ENCODE data around the gene CDC7. TPM values are rescaled to one million over a fixed set of nuclear protein-coding genes. Genes with fewer than 3 reads are reported as not detected.

The CDC7 gene
- total RNA-seq, 1 donor from 2014 or later: 0.95 TPM

DNA sequence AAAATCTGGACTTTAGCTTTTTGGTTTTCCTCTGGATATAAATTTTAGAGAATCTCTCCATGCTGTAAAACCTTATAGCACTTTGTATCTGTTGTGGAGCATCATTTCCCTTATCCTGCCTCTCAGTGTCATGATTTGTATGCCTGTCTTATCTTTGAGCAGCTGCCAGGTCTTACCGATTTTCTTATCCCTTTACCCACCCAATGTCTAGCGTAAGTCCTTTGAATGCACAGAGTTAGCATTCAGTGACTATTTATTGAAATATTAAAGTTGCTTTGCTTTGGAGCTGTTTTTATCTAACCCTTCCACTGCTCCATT, 37.3 kb downstream of the CDC7 start:
- ATAC-seq (no peak), DNase-seq (ENCODE audit: missing footprints) (no peak)
- intact Hi-C loops (cut with DNase I): no loop called here

DNA sequence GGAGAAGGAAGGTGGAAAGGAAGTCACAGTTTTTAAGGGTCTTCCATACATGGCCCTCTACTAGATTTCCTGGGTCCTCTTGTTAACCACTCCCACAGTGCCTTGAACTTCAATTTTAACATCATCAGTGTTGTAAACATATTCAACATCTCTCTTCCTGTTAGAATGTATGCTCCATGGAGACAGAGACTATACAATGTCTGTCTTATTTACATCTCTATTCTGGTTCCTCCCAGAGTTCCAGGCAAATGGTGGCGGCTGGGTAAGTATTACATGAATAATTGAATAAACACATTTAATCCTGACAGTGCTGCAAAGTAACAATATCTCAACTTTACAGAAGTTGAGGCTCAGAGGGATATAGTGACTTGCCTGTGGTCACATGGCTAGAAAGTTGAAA, 40.3 kb downstream of the CDC7 start:
- DNase-seq (ENCODE audit: missing footprints) (no peak), ATAC-seq (no peak)
- intact Hi-C loops (cut with DNase I): no loop called here

DNA sequence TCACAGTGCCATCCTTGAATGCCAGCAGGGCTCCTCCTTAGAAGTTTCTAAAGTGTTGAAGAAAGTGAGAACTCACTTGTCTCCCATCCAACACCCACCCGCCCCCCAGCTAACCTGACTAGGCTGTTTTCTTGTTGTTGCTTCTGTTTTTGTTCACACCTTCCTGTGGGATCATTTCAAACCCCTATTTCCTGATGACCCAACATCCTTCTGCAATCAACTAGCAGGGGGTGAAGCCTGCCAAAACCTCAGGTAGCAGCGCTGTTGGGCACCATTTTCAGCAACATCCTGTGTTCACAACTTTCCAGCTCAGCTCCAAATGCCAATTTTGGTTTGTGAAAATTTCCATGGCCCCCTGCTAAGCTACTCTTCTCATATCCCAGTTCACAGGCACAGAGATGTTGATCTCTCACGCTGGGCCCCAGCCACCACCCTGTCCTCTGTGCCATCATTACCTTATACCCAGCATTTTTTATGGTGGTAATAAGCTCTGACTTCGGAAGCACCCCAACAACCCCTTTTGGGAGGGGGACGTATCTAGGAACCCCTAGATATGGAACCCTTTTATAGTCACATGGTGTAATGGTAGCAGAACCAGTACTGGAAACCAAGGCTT, 41.4 kb downstream of the CDC7 start:
- DNase-seq (ENCODE audit: missing footprints) (no peak), ATAC-seq (no peak)
- intact Hi-C loops (cut with DNase I): no loop called here

DNA sequence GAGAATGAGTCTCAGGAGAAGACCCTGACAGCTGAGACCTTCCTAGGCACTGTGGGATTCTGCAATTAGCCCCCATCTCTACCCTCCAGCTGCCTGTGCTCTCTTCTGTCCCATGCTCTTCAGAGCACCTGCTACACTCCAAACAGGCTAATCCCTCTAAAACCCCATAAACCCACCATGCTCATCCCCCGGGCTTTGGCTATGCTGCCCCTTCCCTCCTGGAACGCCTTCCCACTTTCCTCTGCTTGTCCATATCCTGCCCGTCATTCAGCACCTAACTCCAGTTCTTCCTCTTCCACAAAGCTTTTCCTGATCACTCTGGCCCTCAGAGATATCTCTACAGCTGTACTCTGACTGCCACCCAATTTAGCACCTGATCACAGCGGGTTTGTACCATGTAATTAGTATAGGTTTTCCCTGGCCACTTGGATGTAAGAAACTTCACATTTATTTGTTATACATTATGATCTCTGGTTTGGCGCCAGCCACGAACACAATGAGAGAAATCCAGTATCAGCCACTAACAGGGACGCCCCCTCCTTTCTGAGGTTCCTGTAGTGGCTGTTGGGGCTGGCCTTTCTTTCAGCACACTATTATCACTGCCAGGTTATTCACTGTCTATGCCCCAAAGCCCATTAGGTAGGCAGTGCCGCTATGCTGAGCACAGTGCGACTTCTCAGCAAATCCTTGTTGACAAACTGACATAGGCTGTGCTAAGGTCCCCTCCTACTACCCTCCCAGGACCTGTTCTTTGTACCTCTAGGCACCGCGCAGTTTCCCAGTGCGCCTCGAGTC, 45.1 kb downstream of the CDC7 start:
- DNase-seq (ENCODE audit: missing footprints) (no peak), ATAC-seq (no peak)
- intact Hi-C loops (cut with DNase I): no loop called here

DNA sequence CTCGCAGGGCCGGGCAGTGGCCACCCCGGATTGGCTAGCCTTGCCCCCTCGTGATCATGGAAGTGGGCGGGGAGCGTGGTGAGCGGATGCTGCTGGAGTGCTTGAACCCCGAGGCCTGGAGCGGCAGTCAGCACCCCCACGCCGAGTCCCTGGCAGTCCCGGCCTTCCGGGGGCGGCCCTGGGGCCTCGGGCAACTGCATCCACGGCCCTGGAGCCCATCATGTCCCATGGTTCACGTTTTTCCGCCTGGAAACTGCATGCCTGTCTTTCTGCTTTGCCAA, 45.6 kb downstream of the CDC7 start:
- DNase-seq (ENCODE audit: missing footprints): no peak
- intact Hi-C loops (cut with DNase I): no loop called here
- no peak for ATAC-seq

DNA sequence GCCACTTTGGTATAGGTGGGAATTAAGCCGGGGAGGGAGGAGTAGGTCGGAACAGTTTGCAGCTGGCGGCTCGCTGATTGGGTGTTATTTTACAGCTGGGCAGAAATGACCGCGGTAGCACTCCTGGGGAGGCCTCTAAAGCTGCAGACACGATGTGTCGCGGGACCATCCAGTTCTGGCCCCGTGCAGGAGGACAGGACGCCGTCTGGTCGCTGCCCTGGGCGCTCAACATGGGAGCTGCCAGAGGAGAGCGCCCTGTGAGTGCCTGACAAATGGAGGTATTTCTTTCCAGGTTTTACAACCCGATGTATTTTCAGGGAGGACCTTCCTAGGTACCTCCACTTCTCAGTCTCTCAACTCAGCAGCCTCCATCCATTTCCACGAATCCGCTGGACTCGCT, 46.2 kb downstream of the CDC7 start:
- DNase-seq (ENCODE audit: missing footprints) (no peak), ATAC-seq (peak; percentile 54)
- intact Hi-C loops (cut with DNase I): no loop called here

DNA sequence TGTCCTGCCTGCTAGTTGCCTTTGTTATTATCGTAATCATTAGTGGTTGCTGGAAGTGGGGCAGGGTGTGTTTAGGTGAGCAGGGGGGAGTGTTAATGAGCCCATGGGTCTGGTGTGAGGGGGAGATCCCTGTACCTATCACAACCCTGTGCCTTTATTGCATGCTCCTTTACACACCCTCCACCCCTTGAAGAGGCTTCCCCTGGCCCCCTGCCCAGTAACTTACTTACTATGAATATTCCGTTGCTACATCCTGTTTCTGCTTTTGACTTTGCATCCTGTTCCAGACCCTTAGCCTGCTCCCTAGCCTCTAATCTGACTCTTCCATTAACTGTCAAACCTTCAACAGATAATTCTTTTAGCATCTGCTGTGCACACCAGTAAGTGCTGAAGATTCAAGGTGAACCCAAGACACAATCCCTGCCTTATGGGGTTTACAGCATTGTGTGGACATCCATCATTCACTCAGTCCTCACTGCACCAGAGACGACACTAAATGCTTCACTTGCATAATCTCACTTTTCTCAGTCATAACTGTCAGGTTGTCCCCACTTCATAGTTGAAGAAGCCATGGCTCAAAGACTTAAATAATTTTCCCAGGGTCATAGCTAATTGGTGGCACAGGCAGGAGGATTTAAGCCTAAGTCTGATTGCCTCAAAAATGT, 47.9 kb downstream of the CDC7 start:
- intact Hi-C loops (cut with DNase I): no loop called here
- DNase-seq (ENCODE audit: missing footprints) (no peak), ATAC-seq (no peak)

DNA sequence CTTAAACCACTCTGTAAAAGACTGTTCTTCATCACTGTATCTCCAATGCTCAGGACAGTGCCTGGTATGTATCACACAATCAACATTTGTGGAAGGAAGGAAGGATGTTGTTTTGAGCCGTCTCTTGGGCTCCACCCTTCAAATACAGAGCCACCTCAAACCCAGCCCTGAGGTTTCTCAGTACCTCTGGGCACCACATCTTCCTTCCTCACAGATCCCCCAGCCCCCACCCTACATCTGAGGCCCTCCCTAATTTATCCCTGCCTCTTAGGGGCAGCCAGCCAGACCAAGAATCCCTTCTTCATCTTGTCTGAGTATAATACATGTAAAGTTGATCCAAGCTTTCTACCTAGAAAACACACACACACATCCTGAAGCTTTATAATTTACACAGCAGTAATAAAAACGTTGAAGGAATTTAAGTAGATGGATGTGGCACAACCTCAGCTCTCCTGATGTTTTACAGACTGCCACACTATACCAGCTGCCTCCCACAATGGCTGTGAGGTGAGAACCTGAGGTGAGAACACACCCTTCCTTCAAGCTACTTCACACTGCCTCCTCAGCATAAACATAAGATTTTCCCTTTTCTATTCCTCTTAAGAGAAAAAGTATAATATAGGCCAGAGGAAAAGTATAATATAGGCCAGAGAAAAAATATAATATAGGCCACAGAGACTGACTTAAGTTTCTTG, 48.5 kb downstream of the CDC7 start:
- intact Hi-C loops (cut with DNase I): no loop called here
- DNase-seq (ENCODE audit: missing footprints) (no peak), ATAC-seq (no peak)

DNA sequence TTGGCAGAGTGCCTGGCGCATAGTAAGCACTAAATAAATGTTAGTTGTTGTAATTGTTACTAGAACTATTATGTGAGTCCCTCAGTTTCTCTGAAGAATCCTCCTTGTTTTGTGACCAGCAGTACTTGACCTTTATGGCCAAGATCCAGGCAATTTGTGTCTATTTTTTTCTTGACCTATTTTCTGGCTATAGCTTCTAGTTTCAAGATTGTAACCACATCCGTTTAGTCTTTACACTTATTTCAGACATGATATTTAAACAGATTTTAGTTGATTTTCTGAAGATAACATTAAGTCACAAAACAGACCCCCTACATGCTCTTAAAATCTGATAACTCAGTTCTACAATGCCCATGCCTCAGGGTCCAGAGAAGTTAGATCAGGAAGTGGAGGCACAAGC, 50.3 kb downstream of the CDC7 start:
- intact Hi-C loops (cut with DNase I): loop anchor here (2.0 kb wide), 1 partner anchor 28 kb away; no protein-coding TSS in a partner anchor
- no peak for DNase-seq (ENCODE audit: missing footprints)
- ATAC-seq: no peak

DNA sequence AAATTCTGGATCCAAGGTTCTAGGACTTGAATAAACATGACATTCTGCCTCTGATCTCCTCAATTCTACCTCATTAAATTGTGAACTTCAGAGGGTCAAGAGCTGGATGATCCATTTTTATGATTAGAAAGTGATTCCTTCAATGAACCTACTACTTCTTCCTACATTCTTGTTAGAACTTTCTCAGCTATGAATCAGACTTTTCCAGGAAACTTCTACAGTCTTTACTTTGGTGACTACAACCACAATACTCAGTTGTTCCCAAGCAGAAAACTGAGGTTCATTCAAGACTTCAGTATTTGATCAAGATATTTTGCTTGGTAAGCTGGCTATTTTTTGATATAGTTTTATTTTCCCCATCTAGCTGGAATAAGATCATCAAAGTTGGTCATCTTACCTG, 51.4 kb downstream of the CDC7 start:
- no peak for ATAC-seq
- DNase-seq (ENCODE audit: missing footprints): no peak
- intact Hi-C loops (cut with DNase I): no loop called here

DNA sequence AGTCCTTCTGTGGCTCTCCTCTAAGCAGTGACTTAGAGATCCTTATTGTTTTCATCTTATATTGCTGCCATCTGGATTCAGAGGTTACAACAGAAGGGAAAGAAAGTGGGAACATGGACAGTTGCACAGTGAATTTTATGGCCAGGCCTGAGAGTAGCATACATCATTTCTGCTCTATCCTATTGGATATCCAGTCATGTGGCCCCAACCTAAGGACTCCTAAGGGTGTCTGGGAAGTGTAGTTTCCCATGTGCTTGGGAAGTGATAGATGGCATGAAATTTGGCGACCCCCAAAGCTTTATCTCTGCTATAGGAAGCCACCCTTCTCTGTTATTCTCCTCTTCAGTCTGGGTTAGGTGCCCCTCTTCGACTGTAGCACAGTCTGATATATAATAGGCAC, 51.9 kb downstream of the CDC7 start:
- no peak for DNase-seq (ENCODE audit: missing footprints)
- intact Hi-C loops (cut with DNase I): no loop called here
- no peak for ATAC-seq

DNA sequence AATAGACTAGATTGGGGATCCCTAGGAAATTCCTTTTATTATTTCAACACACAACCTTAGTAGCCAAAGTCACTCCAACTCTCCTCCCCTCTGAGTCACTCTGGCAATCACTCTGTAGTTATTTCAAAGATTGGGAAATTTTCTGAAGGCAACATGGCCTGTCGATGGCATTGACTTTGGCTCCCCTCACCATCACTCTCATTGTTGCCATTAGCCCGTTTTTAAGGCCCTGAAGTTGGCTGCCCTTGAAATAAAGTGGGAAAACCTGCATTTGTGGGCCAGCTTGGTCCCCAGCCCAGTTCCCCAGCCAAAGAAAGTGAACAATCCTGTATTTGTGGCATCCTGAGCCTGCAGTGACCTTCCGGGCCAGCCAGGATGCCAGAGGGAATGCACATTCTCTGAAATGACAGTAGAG, 52.5 kb downstream of the CDC7 start:
- intact Hi-C loops (cut with DNase I): no loop called here
- peak; percentile 82 for ATAC-seq

DNA sequence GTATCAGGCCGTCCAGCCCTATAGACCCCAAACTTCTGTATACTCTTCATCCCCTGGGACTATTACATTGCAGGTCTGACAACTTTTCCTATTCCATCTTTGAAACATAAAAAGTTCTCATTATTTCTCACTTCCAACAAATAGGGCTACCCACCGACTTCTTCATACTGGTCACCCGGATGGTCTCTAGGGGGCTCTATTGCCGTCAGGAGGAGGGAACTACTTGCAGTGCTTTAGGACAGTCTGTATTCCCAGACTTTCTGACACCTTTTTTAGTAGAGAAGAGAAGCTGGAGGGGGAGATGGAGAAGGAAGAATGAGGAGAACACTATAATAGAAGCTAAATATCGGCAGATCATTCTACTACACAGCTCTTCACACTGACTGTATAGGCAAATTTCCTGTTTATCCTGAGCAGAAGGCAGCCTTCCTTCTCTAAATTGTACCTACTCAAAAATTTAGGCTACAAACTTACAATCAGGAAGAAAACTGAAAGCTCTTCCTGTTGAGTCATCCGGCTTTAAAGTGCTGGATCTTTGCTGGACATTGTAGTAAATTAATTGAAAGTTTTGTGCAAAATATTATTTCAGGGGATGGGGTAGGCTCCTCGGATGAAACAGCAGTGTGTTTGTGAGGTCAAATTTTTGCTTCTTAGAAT, 54.6 kb downstream of the CDC7 start:
- intact Hi-C loops (cut with DNase I): no loop called here
- no peak for ATAC-seq
- no peak for DNase-seq (ENCODE audit: missing footprints)

More for the DNA sequence above, 52.5 kb downstream of the CDC7 start:
- no peak for DNase-seq (ENCODE audit: missing footprints)

DNA sequence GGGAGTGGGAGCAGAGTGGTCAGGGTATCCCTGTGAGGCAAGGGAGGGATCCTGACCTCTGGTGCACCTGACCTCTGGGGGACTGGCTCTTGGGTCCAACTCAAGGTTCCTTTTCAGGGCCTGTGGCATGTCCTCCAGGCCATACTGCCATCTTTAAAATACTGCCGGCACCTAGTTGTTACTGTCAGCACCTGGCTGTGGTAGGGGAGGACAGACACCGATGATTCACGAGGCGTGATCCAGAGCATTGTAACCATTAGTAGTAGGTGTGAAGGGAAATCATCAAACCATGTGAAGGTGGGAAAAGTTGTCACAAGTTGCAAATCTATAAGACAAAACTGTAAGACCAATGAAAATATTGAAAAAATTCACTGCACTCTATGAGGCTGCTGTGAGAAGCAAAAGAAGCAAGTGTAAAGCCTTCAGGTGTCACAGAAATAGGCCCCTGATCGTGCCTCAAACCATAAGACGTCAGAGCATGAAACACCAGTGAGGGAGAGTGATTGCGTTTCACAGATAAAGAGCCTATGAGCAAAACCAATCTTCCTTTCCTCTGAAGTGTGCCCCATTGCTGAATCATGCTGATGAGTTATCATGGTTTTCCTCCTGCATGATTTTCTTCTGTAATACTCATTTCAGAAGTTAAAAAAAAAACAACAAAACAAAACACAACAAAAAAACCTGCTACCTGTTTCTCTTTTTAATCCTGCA, 55.3 kb downstream of the CDC7 start:
- no peak for ATAC-seq

DNA sequence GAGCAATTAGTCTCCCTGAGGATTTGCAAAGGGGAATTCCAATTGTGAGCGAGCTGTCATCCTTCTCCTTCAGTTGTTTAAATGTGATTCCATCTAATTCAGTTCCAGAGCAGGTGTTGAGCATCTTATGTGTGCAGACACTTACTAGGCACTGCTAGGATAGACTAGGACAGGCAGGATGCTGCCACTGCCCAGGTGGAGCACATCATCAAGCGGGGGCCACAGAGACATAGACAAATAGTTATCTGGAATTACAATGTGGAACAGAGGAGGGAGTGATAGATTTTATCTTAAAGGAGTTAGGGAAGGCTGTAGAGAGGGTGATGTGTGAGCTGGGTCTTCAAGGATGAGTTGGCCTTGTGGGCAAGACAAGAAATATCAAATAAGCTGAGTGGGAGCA, 55.9 kb downstream of the CDC7 start:
- intact Hi-C loops (cut with DNase I): no loop called here
- ATAC-seq (no peak), DNase-seq (ENCODE audit: missing footprints) (no peak)

More for the DNA sequence above, 55.3 kb downstream of the CDC7 start:
- no peak for DNase-seq (ENCODE audit: missing footprints)
- intact Hi-C loops (cut with DNase I): no loop called here

DNA sequence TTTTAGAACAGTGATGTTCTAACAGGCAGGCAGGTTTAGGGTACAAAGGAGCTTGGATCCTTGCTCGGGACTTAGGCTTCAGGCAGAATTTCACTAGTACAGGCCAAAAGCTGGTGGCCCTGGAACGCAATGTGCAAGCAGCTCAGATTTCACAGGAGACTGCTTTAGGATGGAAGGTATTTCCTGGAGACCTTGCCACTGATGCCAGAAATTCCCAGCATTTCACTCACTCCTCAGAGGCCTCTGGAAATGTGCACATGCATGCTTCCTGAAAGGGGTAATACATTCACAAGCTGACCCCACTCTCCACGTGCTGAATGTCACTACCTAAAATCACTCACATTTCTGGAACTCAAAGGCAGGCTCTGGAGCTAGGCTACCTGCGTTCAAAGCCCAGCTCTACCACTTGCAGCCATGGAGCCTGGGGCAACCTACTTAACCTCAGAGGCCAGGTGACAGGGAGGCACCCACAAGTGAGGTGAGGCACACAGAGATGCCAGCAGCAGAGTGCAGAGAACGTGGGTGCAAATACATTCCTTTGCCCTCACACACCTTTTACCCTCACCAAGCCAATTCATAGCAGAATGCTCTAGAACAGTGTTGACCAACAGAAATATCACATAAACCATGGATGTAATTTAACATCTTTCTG, 56.5 kb downstream of the CDC7 start:
- intact Hi-C loops (cut with DNase I): no loop called here
- DNase-seq (ENCODE audit: missing footprints) (no peak), ATAC-seq (no peak)

DNA sequence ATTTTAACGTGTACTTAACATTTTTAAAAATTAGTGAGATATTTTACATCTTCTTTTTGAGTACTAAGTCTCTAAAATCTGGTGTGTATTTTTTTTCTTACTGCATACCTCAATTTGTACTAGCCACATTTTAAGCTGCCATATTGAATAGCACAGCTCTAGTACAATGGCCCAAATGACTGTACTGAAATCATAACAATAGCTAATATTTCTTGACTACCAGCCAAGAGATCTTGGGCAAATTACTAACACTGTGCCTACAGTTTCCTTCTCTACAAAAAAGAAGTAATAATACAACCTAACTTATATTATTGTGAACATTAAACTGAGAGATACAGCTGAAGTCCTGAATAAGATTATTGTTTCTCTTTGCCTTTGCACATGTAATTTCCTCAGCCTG, 57.2 kb downstream of the CDC7 start:
- DNase-seq (ENCODE audit: missing footprints) (no peak), ATAC-seq (no peak)
- intact Hi-C loops (cut with DNase I): no loop called here

DNA sequence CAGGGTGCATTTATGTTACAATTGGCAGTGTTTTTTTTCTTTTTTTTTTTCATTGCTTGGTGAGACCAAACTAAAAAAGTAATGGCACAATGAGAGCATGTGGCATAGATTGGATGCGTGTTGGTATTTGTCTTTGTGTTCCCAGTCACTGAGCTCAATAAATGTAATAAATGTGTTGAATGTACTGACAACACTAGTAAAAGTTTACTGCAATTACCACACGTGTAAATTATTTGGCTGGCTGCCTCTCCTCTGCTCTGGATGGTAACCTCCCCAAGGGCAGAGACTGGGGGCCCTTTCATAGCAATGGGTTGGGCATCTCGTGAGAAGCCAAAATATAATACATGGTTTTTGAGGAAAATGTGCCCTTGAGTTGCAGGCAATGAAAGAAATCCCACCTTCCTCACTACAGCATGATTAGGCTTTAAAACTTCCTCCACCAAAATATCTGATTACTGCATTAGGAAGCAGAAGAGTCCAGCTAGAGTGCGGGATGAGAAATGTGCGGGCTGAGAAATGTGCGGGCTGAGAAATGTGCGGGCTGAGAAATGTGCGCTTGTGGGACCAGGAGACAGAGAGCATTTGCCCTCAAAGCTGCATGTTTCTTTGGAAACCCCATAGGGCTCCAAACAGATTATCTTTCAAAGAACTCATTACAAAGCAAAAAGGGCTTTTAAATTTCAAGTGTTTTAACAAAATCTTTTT, 58.5 kb downstream of the CDC7 start:
- ATAC-seq: no peak
- intact Hi-C loops (cut with DNase I): no loop called here

More for the DNA sequence above, 58.5 kb downstream of the CDC7 start:
- DNase-seq (ENCODE audit: missing footprints): no peak
